MM.1S (cell line): ENCODE measurements around the gene CFAP99.

ENCODE experiments used
- EZH2 ChIP-seq: fragments of 300-600 bp; sonication (generic); optimal IDR thresholded peaks from 2 replicates; pipeline ENCODE3; 2017; ENCODE audit warnings: low read depth, mild to moderate bottlenecking, antibody characterized with exemption, low read length, mixed read lengths
- TF ChIP-seq, protein P1 (sequence below): fragments of 300-600 bp; sonication (generic); IDR thresholded peaks from 2 replicates; pipeline ENCODE4 v1.5.1; 2016; ENCODE audit warnings: antibody characterized with exemption, low read length, mixed read lengths

DNA sequence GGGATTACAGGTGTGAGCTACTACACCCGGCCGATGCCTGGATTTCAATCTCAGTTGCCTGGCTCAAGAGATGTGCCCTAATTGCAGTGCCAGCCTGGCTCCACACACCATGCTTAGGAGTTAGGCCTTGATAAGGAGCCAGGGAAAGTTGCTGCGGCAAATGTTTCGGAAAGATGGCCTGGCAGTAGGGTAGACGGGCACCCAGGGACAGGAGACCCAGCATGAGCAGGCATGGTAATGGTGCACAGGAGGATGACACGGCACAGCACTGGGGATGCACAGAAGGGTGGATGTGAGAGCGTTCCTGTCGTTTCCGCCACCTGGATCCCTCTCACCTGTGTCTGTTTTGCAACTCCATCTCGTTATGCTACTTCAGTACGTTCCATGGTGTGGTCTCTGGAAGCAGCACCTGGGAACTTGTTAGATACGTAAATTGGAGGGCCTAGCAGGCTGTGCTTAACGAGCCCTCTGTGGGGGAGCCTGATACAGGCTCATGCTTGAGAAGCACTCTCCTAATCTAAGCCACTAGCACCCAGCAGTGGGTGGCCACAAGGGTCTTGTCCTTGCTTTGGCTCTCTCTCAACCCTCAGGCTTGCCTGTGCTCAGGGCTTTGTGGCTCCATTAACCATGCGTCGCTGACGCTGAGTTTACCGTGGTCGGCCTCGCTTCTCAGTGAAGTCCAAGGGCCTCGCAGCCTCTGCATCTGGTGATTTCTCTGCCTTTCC lies 70.5 kb downstream of the CFAP99 start:
- TF ChIP-seq EZH2, result no peak
- TF ChIP-seq, protein P1, sequence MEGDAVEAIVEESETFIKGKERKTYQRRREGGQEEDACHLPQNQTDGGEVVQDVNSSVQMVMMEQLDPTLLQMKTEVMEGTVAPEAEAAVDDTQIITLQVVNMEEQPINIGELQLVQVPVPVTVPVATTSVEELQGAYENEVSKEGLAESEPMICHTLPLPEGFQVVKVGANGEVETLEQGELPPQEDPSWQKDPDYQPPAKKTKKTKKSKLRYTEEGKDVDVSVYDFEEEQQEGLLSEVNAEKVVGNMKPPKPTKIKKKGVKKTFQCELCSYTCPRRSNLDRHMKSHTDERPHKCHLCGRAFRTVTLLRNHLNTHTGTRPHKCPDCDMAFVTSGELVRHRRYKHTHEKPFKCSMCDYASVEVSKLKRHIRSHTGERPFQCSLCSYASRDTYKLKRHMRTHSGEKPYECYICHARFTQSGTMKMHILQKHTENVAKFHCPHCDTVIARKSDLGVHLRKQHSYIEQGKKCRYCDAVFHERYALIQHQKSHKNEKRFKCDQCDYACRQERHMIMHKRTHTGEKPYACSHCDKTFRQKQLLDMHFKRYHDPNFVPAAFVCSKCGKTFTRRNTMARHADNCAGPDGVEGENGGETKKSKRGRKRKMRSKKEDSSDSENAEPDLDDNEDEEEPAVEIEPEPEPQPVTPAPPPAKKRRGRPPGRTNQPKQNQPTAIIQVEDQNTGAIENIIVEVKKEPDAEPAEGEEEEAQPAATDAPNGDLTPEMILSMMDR, result no peak
